Measurements from ENCODE around the gene EXOSC1.
A peak's percentile ranks its signal among the peaks of the same experiment; 100 is the strongest.
"Not testable (repeated sequence)": the region's sequence is repeated elsewhere in the genome, so short reads cannot be mapped to it uniquely, and the experiment has no call there.

EXOSC1 gene

GRCh38 chr10:97407952-97408248 lies 37.9 kb downstream of the EXOSC1 start:
- DNase-seq: no peak
- no peaks in the 10 kb centered on the region for H3K27me3 Mint-ChIP-seq
- H3K4me1 Mint-ChIP-seq: peaks cover 19% of the 10 kb centered on the region
- ATAC-seq: no peak
- H3K27ac Mint-ChIP-seq: no peak overlapping the region
- H3K36me3 Mint-ChIP-seq (ENCODE audit: low read depth): no peaks in the 10 kb centered on the region
- H3K4me3 Mint-ChIP-seq: no peak overlapping the region
- no peaks in the 10 kb centered on the region for H3K9me3 Mint-ChIP-seq

GRCh38 chr10:97407211-97407951 lies 38.4 kb downstream of the EXOSC1 start:
- DNase-seq (peak; percentile 63), ATAC-seq (peak; percentile 98)
- Mint-ChIP-seq H3K36me3 (ENCODE audit: low read depth) (no peaks in the 10 kb centered on the region), H3K27me3 (no peaks in the 10 kb centered on the region), H3K4me1 (peaks cover 14% of the 10 kb centered on the region), H3K9me3 (no peaks in the 10 kb centered on the region), H3K27ac (peak overlapping the region; percentile 71), H3K4me3 (no peak overlapping the region)

GRCh38 chr10:97406483-97406882 lies 39.3 kb downstream of the EXOSC1 start:
- ATAC-seq; DNase-seq; H3K36me3 Mint-ChIP-seq (ENCODE audit: low read depth): not testable (repeated sequence)

GRCh38 chr10:97406064-97406463 lies 39.7 kb downstream of the EXOSC1 start:
- DNase-seq (no peak), ATAC-seq (no peak)
- Mint-ChIP-seq H3K27me3 (no peaks in the 10 kb centered on the region), H3K36me3 (ENCODE audit: low read depth) (no peaks in the 10 kb centered on the region), H3K27ac (no peak overlapping the region), H3K9me3 (no peaks in the 10 kb centered on the region), H3K4me3 (no peak overlapping the region), H3K4me1 (peaks cover 17% of the 10 kb centered on the region)

More at GRCh38 chr10:97406483-97406882, 39.3 kb downstream of the EXOSC1 start:
- not testable (repeated sequence) for H3K27me3 Mint-ChIP-seq, H3K9me3 Mint-ChIP-seq, H3K27ac Mint-ChIP-seq, H3K4me3 Mint-ChIP-seq
- H3K4me1 Mint-ChIP-seq: peaks cover 13% of the 10 kb centered on the region

GRCh38 chr10:97404044-97404443 lies 41.8 kb downstream of the EXOSC1 start:
- H3K9me3 Mint-ChIP-seq: no peaks in the 10 kb centered on the region
- no peaks in the 10 kb centered on the region for H3K27me3 Mint-ChIP-seq
- no peak overlapping the region for H3K27ac Mint-ChIP-seq
- DNase-seq: no peak
- H3K4me1 Mint-ChIP-seq: peaks cover 25% of the 10 kb centered on the region
- H3K4me3 Mint-ChIP-seq: no peak overlapping the region
- ATAC-seq: no peak
- H3K36me3 Mint-ChIP-seq (ENCODE audit: low read depth): peaks cover 7% of the 10 kb centered on the region

GRCh38 chr10:97401455-97401919 lies 44.3 kb downstream of the EXOSC1 start:
- peaks cover 17% of the 10 kb centered on the region for H3K4me1 Mint-ChIP-seq
- H3K4me3 Mint-ChIP-seq: peak overlapping the region; percentile 92
- peak overlapping the region; percentile 83 for H3K27ac Mint-ChIP-seq
- no peak for ATAC-seq
- H3K9me3 Mint-ChIP-seq: no peaks in the 10 kb centered on the region
- peaks cover 9% of the 10 kb centered on the region for H3K36me3 Mint-ChIP-seq (ENCODE audit: low read depth)
- H3K27me3 Mint-ChIP-seq: no peaks in the 10 kb centered on the region
- no peak for DNase-seq

GRCh38 chr10:97400665-97401454 lies 44.9 kb downstream of the EXOSC1 start, which contains the start of gene RRP12:
Gene RRP12 (minus strand): TSS chr10:97401340. CDS start chr10:97401231, 109 bp downstream.
- H3K36me3 Mint-ChIP-seq (ENCODE audit: low read depth): peaks cover 15% of the 10 kb centered on the region

GRCh38 chr10:97399843-97400545 lies 45.8 kb downstream of the EXOSC1 start:
- Mint-ChIP-seq H3K27ac (peak overlapping the region; percentile 83), H3K9me3 (no peaks in the 10 kb centered on the region), H3K4me1 (peaks cover 14% of the 10 kb centered on the region), H3K4me3 (peak overlapping the region; percentile 92), H3K36me3 (ENCODE audit: low read depth) (peaks cover 16% of the 10 kb centered on the region), H3K27me3 (no peaks in the 10 kb centered on the region)
- ATAC-seq (no peak), DNase-seq (peak; percentile 34)

More at GRCh38 chr10:97400665-97401454, 44.9 kb downstream of the EXOSC1 start, which contains the start of gene RRP12:
- H3K27me3 Mint-ChIP-seq: no peaks in the 10 kb centered on the region
- peaks cover 14% of the 10 kb centered on the region for H3K4me1 Mint-ChIP-seq
- no peaks in the 10 kb centered on the region for H3K9me3 Mint-ChIP-seq
- DNase-seq (peak; percentile 77), ATAC-seq (peak; percentile 99)
- peak within 1 kb of the TSS; percentile 83 for H3K27ac Mint-ChIP-seq
- H3K4me3 Mint-ChIP-seq: peak within 1 kb of the TSS; percentile 92

- Mint-ChIP-seq H3K9me3 (no peaks in the 10 kb centered on the region), H3K4me1 (peaks cover 9% of the 10 kb centered on the region), H3K27me3 (no peaks in the 10 kb centered on the region), H3K4me3 (no peak overlapping the region), H3K36me3 (ENCODE audit: low read depth) (peaks cover 29% of the 10 kb centered on the region), H3K27ac (no peak overlapping the region)
- ATAC-seq (no peak), DNase-seq (no peak)
These were observed 49.8 kb downstream of the EXOSC1 start for GRCh38 chr10:97396056-97396455.

- ATAC-seq (no peak), DNase-seq (no peak)
- H3K27me3 Mint-ChIP-seq: no peaks in the 10 kb centered on the region
- no peaks in the 10 kb centered on the region for H3K4me1 Mint-ChIP-seq
- no peak overlapping the region for H3K4me3 Mint-ChIP-seq
- no peaks in the 10 kb centered on the region for H3K9me3 Mint-ChIP-seq
- peaks cover 31% of the 10 kb centered on the region for H3K36me3 Mint-ChIP-seq (ENCODE audit: low read depth)
- no peak overlapping the region for H3K27ac Mint-ChIP-seq
These were observed 52.7 kb downstream of the EXOSC1 start for GRCh38 chr10:97393034-97393573.

- Mint-ChIP-seq H3K9me3 (no peaks in the 10 kb centered on the region), H3K4me1 (no peaks in the 10 kb centered on the region), H3K4me3 (no peak overlapping the region), H3K36me3 (ENCODE audit: low read depth) (peaks cover 34% of the 10 kb centered on the region), H3K27me3 (no peaks in the 10 kb centered on the region), H3K27ac (no peak overlapping the region)
- DNase-seq (no peak), ATAC-seq (no peak)
These were observed 55.7 kb downstream of the EXOSC1 start for GRCh38 chr10:97390091-97390490.

GRCh38 chr10:97388152-97388551 lies 57.7 kb downstream of the EXOSC1 start:
- Mint-ChIP-seq H3K4me3 (no peak overlapping the region), H3K36me3 (ENCODE audit: low read depth) (peaks cover 26% of the 10 kb centered on the region), H3K9me3 (no peaks in the 10 kb centered on the region), H3K4me1 (no peaks in the 10 kb centered on the region), H3K27ac (no peak overlapping the region), H3K27me3 (no peaks in the 10 kb centered on the region)
- no peak for ATAC-seq
- DNase-seq: no peak
